ENCODE measurements around the gene PTBP2. TPM values are rescaled to one million over a fixed set of nuclear protein-coding genes. Genes with fewer than 3 reads are reported as not detected.

The PTBP2 gene
- total RNA-seq = 100 to 1,000 TPM; 117 to 161 (median 121) TPM

- H3K4me3 ChIP-seq = peak within 1 kb of the TSS; percentile 88 to 95
- peak; percentile 93 for ATAC-seq
- H3K27ac ChIP-seq = peak within 1 kb of the TSS; percentile 92 to 97 (median 96)
- TF ChIP-seq EP300 (IDR thresholded peaks at IDR 0.05) (no peak), POLR2A (IDR thresholded peaks at IDR 0.05) (peak; percentile 23 to 25), CTCF (IDR thresholded peaks at IDR 0.05) (peak in 3 of 4 experiments; percentile 6 to 31 (median 16)), POLR2AphosphoS5 (IDR thresholded peaks at IDR 0.05) (peak; percentile 68)
- no peaks in the 10 kb centered on the region for H3K9me3 ChIP-seq
- H3K4me1 ChIP-seq = peaks cover 0 to 32% (median 4%) of the 10 kb centered on the region in 3 donors
- H3K36me3 ChIP-seq = peaks cover 0 to 10% of the 10 kb centered on the region in 2 donors
- WGBS, 2 donors (ENCODE audit: low coverage in 1 of 2) = 2% methylated on average over 8 of the region's 75 CpGs; no CpG with 5 or more reads in 1 of the 2 donors
- no peaks in the 10 kb centered on the region for H3K27me3 ChIP-seq
Measured at GRCh38 chr1:96721416-96722160, at the start of gene PTBP2. Gene PTBP2, plus strand, starts transcription at chr1:96721784. Its CDS starts 81 bp downstream, at chr1:96721865.

DNA sequence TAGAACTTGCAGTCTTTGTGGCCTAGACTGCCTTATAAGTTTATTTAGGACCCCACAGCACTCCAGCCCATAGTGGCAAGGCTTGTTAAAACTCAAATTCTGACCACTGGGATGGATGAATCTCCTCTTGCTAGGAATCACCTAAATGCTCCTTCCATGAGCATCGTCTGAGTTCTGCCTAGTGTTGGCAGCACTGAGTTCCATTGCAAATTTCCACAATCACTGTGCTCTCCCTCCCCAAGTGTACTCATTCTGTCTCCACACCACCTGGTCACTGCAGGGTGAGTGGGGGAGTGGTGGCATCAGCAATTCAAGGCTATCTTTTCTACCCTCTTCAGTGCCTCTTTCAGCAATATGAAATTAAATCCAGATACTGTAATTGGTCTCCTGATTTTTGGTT is 46.7 kb upstream of the PTBP2 start:
- ATAC-seq = no peak
- H3K9me3 ChIP-seq = peaks cover 0 to 14% (median 0%) of the 10 kb centered on the region in 3 donors
- no peaks in the 10 kb centered on the region for H3K4me1 ChIP-seq
- no peaks in the 10 kb centered on the region for H3K36me3 ChIP-seq
- TF ChIP-seq POLR2A (IDR thresholded peaks at IDR 0.05) (no peak), POLR2AphosphoS5 (IDR thresholded peaks at IDR 0.05) (no peak), CTCF (IDR thresholded peaks at IDR 0.05) (no peak), EP300 (IDR thresholded peaks at IDR 0.05) (no peak)
- no peak overlapping the region for H3K27ac ChIP-seq
- 50 to 86% methylated on average over 1 of the region's 1 CpG for WGBS, 2 donors (ENCODE audit: low coverage in 1 of 2)
- no peaks in the 10 kb centered on the region for H3K27me3 ChIP-seq
- no peak overlapping the region for H3K4me3 ChIP-seq

- 98 to 100% methylated on average over 3 to 5 of the region's 6 CpGs for WGBS, 2 donors (ENCODE audit: low coverage in 1 of 2)
- no peak for ATAC-seq
- Histone ChIP-seq H3K9me3 (no peaks in the 10 kb centered on the region), H3K27me3 (no peaks in the 10 kb centered on the region), H3K4me1 (peaks cover 0 to 18% (median 6%) of the 10 kb centered on the region in 3 donors), H3K36me3 (no peaks in the 10 kb centered on the region), H3K27ac (no peak overlapping the region), H3K4me3 (no peak overlapping the region)
- TF ChIP-seq CTCF (IDR thresholded peaks at IDR 0.05) (no peak), POLR2AphosphoS5 (IDR thresholded peaks at IDR 0.05) (no peak), POLR2A (IDR thresholded peaks at IDR 0.05) (no peak), EP300 (IDR thresholded peaks at IDR 0.05) (no peak)
Measured at GRCh38 chr1:96682056-96682455, 39.5 kb upstream of the PTBP2 start.

- TF ChIP-seq POLR2AphosphoS5 (IDR thresholded peaks at IDR 0.05) (peak; percentile 85), CTCF (IDR thresholded peaks at IDR 0.05) (no peak), EP300 (IDR thresholded peaks at IDR 0.05) (no peak)
- Histone ChIP-seq H3K36me3 (no peaks in the 10 kb centered on the region), H3K4me3 (no peak overlapping the region), H3K9me3 (no peaks in the 10 kb centered on the region), H3K27me3 (no peaks in the 10 kb centered on the region), H3K27ac (peak overlapping the region; percentile 18 to 56 (median 44)), H3K4me1 (peaks cover 0 to 18% (median 6%) of the 10 kb centered on the region in 3 donors)
- peak; percentile 93 for ATAC-seq
- WGBS, 2 donors (ENCODE audit: low coverage in 1 of 2) = 67 to 88% methylated on average over 2 of the region's 2 CpGs
Measured at GRCh38 chr1:96683931-96684330, 37.7 kb upstream of the PTBP2 start.

- TF ChIP-seq POLR2AphosphoS5 (IDR thresholded peaks at IDR 0.05) (peak; percentile 9), CTCF (IDR thresholded peaks at IDR 0.05) (no peak), EP300 (IDR thresholded peaks at IDR 0.05) (no peak), POLR2A (IDR thresholded peaks at IDR 0.05) (no peak)
- ATAC-seq = peak; percentile 64
- Histone ChIP-seq H3K27me3 (no peaks in the 10 kb centered on the region), H3K9me3 (no peaks in the 10 kb centered on the region), H3K4me3 (no peak overlapping the region), H3K4me1 (peaks cover 0 to 18% (median 6%) of the 10 kb centered on the region in 3 donors), H3K36me3 (no peaks in the 10 kb centered on the region), H3K27ac (peak overlapping the region; percentile 38 to 56 (median 48))
Measured at GRCh38 chr1:96684744-96685143, 36.8 kb upstream of the PTBP2 start.

Measured in gastroesophageal sphincter (tissue), 4 donors.